HepG2 (cell line): ENCODE measurements around the gene SMCO4. TPM values are rescaled to one million over a fixed set of nuclear protein-coding genes. Genes with fewer than 3 reads are reported as not detected.

Source experiments
- ASH2L ChIP-seq: fragments of 300-600, 200-600 bp; sonication (generic); IDR thresholded peaks from 2 replicates; pipeline ENCODE4 v1.7.0; 2017; ENCODE audit warnings: low read depth, mild to moderate bottlenecking, moderate library complexity, mixed read lengths, low read length; ENCODE audit not compliant: insufficient read length
- FOXA3 ChIP-seq: IDR thresholded peaks from 2 replicates; pipeline ENCODE4 v1.6.1; 2016; ENCODE audit warnings: missing genetic modification reagents, missing compliant biosample characterization
- GABPA ChIP-seq, 2 experiments: IDR thresholded peaks; 2 replicates each; pipeline ENCODE4 v1.6.1; 2011 to 2016; ENCODE audit warnings: low read depth in 2 of 2, low read length in 1 of 2, missing biosample characterization in 1 of 2, missing genetic modification characterization in 1 of 2
- HDAC2 ChIP-seq: sonication (generic); formaldehyde crosslinking; IDR thresholded peaks from 2 replicates; pipeline ENCODE4 v1.4.0; 2020; ENCODE audit warnings: missing genetic modification reagents
- MEIS1 ChIP-seq: sonication (generic); formaldehyde crosslinking; IDR thresholded peaks from 2 replicates; pipeline ENCODE4 v1.9.0; 2021; ENCODE audit warnings: mild to moderate bottlenecking, missing genetic modification reagents, moderate library complexity, borderline replicate concordance
- NCOR1 ChIP-seq: fragments of 200-600 bp; sonication (generic); IDR thresholded peaks from 2 replicates; pipeline ENCODE4 v1.7.0; 2017; ENCODE audit warnings: antibody characterized with exemption, low read length, borderline replicate concordance
- NR2F1 ChIP-seq, 2 experiments: fragments of 450-650 bp in 1 of 2; formaldehyde crosslinking in 1 of 2; IDR thresholded peaks; 2 replicates each; pipeline versions ENCODE4 v1.5.0 to v1.6.1; 2016 to 2020; ENCODE audit warnings: mild to moderate bottlenecking in 1 of 2, missing compliant biosample characterization in 1 of 2, missing genetic modification reagents in 1 of 2, moderate library complexity in 1 of 2
- NR2F2 ChIP-seq: IDR thresholded peaks from 2 replicates; pipeline ENCODE4 v1.6.1; 2012; ENCODE audit warnings: low read depth, inconsistent platforms, borderline replicate concordance
- SIN3A ChIP-seq: IDR thresholded peaks from 2 replicates; pipeline ENCODE4 v1.6.1; 2011; ENCODE audit warnings: low read depth, mild to moderate bottlenecking, control low read depth, low read length, borderline replicate concordance
- SKI ChIP-seq: fragments of 450-650 bp; IDR thresholded peaks from one replicate; pipeline ENCODE4 v1.6.1; 2018; ENCODE audit warnings: mild to moderate bottlenecking; ENCODE audit not compliant: partially characterized antibody
- SKIL ChIP-seq: sonication (generic); formaldehyde crosslinking; IDR thresholded peaks from 2 replicates; pipeline ENCODE4 v1.8.0; 2022; ENCODE audit warnings: missing genetic modification reagents, mild to moderate bottlenecking, moderate library complexity, borderline replicate concordance
- SOX13 ChIP-seq, 3 experiments: fragments of 450-650 bp in 1 of 3; sonication (generic) in 1 of 3; formaldehyde crosslinking in 1 of 3; IDR thresholded peaks in 2 of 3; conservative IDR thresholded peaks in 1 of 3; 2 replicates each; pipeline versions ENCODE4 v1.5.0 to v1.6.1; 2016 to 2020; ENCODE audit warnings: antibody characterized with exemption in 1 of 3, mild to moderate bottlenecking in 1 of 3, missing compliant biosample characterization in 1 of 3, missing genetic modification reagents in 1 of 3, moderate library complexity in 1 of 3
- ZNF609 ChIP-seq: sonication (generic); formaldehyde crosslinking; IDR thresholded peaks from 2 replicates; pipeline ENCODE4 v1.4.0; 2020; ENCODE audit warnings: mild to moderate bottlenecking, missing genetic modification reagents, borderline replicate concordance
- ZNF709 ChIP-seq: sonication (generic); formaldehyde crosslinking; IDR thresholded peaks from 2 replicates; pipeline ENCODE4 v1.5.0; 2020; ENCODE audit warnings: mild to moderate bottlenecking, missing genetic modification reagents
- ZSCAN5A ChIP-seq: sonication (generic); formaldehyde crosslinking; IDR thresholded peaks from 2 replicates; pipeline ENCODE4 v1.8.0; 2022; ENCODE audit warnings: mild to moderate bottlenecking, missing genetic modification reagents, borderline replicate concordance
- polyA plus RNA-seq, 8 experiments: library from polyadenylated mRNA; depleted of rRNA in 3 of 8; stranded (reverse) in 7 of 8; unstranded in 1 of 8; fragments of >200 nt; fragmentation: Illumina TruSeq in 4 of 8; extraction: Trizol in 4 of 8; gene quantifications; 2 replicates each; pipeline versions ENCODE4 v1.2.1 to v1.2.3, GENCODE V29; 2011 to 2016; ENCODE audit warnings: low read depth in 4 of 8, missing spikeins in 1 of 8, mixed read lengths in 1 of 8; ENCODE audit not compliant: insufficient read depth in 1 of 8
- total RNA-seq, 5 experiments: library from RNA; depleted of rRNA; stranded (reverse); fragments of >200 nt; fragmentation: Illumina TruSeq; extraction: Trizol; gene quantifications; 2 replicates each; pipeline ENCODE4 v1.2.3, GENCODE V29; 2016; ENCODE audit warnings: low read depth in 1 of 5
- TF ChIP-seq, protein P1 (sequence below): sonication (generic); formaldehyde crosslinking; IDR thresholded peaks from 2 replicates; pipeline ENCODE4 v1.9.0; 2021; ENCODE audit warnings: missing genetic modification reagents, mild to moderate bottlenecking, borderline replicate concordance

SMCO4 gene
- total and polyA plus RNA-seq, 2 of the 13 experiments (the other 11 are each of a cell fraction or from before 2014, with no cell fraction given), result 10.6 to 28.5 TPM

DNA sequence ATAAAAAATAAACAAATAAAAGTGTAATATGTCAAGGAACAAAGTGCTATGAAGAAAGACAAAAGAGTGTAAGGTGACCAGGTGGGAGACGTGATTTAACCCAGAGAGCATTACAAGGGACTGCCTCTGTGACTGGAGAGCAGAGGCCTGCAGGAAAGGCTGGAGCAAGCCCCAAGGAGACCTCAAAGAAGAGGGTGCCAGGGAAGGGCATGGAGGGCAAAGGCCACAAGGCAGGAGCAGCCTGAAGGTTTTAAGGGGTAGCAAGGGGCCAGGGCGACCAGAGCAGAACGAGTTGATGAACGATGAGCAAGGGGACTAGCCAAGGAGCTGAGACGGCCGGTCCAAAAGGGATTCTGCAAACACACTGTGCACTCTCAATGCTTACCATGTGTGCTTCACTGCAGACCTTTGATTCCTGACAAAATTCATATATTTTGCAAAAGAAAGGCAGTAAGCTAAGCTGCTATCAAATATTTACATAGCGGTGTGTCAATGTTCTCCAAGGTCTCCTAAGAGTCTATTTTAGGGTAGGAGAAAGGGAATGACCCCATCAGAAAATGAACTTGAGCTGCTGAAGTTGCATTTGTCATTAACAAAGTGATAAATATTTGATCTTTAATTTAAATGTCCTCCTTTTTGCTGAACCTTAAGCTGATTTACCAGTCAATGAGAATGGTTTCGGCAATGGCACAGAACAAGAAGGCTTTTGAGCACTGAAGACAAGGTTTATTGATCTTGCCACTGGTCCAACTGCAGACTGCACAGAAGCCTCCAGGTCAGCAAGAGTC is 50.5 kb downstream of the SMCO4 start (continued):
- TF ChIP-seq SKI (peak; percentile 65), FOXA3 (peak; percentile 74), NR2F1 (CRISPR knock-in tag; IDR thresholded peaks at IDR 0.05) (peak; percentile 25 to 44; a peak in 2 of 4 replicates), MEIS1 (CRISPR knock-in tag) (no peak), HDAC2 (CRISPR knock-in tag) (peak; percentile 53; the same call in 1 of the 2 replicates), SKIL (peak; percentile 63; the same call in 1 of the 2 replicates), ASH2L (peak; percentile 69), SIN3A (no peak), ZNF609 (CRISPR knock-in tag) (peak; percentile 51; the same call in 1 of the 2 replicates), GABPA (IDR thresholded peaks at IDR 0.05; ENCODE audit: low read depth, low read length) (no peak), GABPA (CRISPR knock-in tag; IDR thresholded peaks at IDR 0.05; ENCODE audit: low read depth) (no peak), SOX13 (IDR thresholded peaks at IDR 0.05) (no peak), SOX13 (CRISPR knock-in tag; conservative IDR thresholded peaks at IDR 0.05 in 1 of 2, IDR thresholded peaks at IDR 0.05 in 1 of 2) (peak in 1 of 2 experiments; percentile 61; a peak in 1 of 4 replicates), ZSCAN5A (CRISPR knock-in tag) (peak; percentile 68; the same call in 1 of the 2 replicates), NCOR1 (peak; percentile 76; the same call in 1 of the 2 replicates), ZNF709 (CRISPR knock-in tag) (no peak), NR2F2 (peak; percentile 62; the same call in 1 of the 2 replicates)
- TF ChIP-seq, protein P1, sequence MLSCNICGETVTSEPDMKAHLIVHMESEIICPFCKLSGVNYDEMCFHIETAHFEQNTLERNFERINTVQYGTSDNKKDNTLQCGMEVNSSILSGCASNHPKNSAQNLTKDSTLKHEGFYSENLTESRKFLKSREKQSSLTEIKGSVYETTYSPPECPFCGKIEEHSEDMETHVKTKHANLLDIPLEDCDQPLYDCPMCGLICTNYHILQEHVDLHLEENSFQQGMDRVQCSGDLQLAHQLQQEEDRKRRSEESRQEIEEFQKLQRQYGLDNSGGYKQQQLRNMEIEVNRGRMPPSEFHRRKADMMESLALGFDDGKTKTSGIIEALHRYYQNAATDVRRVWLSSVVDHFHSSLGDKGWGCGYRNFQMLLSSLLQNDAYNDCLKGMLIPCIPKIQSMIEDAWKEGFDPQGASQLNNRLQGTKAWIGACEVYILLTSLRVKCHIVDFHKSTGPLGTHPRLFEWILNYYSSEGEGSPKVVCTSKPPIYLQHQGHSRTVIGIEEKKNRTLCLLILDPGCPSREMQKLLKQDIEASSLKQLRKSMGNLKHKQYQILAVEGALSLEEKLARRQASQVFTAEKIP, result no peak
